Activated CD4-positive, alpha-beta T cell treated with anti-CD3 and anti-CD28 coated beads, Interleukin-2, Interleukin-4, amounts not matched to agents 100 ng/mL and 50 ng/mL, durations not matched to agents 16 hours and 8 hours (primary cell): Measurements from ENCODE around the gene BEX4.
"Not testable (repeated sequence)": the region's sequence is repeated elsewhere in the genome, so short reads cannot be mapped to it uniquely, and the experiment has no call there.

Source experiments
- DNase-seq: peaks from one replicate; pipeline ENCODE4 v3.0.0-alpha.2; 2020; ENCODE audit warnings: low spot score

Gene BEX4, protein sequence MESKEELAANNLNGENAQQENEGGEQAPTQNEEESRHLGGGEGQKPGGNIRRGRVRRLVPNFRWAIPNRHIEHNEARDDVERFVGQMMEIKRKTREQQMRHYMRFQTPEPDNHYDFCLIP

GRCh38 chrX:103214870-103215424 is at the start of gene BEX4:
BEX4 (plus strand) TSS chrX:103215108; CDS start chrX:103216154, 1,046 bp downstream.
- DNase-seq = peak; percentile 64

- no peak for DNase-seq
These were observed 44.7 kb upstream of the BEX4 start for GRCh38 chrX:103170216-103170615.

DNA sequence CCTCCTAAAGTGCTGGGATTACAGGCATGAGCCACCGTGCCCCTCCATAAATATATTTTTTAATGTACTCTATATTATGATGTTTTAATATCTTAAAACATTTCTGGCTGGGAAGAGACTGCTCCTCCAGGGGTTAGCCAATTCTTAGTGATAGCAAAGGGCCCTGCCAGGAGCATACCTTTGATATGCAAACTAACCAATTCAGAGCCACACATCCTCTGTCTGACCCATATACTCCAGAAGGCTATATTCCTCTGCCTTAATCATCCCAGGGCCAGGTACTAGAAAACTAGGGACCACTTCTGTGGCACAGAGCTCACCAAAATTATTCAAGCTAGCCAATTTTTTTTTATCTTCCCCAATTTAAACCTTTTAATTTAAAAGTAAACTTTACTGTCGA is 43.6 kb upstream of the BEX4 start:
- no peak for DNase-seq

DNA sequence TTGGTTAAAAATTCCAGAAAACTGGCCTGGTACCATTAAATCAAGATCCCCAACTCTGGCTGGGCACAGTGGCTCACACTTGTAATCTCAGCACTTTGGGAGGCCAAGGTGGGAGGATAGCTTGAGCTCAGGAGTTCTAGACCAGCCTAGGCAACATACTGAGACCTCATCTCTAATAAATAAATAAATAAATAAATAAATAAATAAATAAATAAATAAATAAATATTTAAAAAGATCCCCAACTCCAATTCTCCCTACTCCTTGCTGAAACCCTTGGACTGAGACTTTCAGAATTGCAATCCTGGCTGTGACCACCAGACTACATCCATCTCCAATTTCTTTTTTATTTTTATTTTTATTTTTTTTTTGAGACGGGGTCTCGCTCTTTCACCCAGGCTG is 39.7 kb upstream of the BEX4 start:
- not testable (repeated sequence) for DNase-seq

DNA sequence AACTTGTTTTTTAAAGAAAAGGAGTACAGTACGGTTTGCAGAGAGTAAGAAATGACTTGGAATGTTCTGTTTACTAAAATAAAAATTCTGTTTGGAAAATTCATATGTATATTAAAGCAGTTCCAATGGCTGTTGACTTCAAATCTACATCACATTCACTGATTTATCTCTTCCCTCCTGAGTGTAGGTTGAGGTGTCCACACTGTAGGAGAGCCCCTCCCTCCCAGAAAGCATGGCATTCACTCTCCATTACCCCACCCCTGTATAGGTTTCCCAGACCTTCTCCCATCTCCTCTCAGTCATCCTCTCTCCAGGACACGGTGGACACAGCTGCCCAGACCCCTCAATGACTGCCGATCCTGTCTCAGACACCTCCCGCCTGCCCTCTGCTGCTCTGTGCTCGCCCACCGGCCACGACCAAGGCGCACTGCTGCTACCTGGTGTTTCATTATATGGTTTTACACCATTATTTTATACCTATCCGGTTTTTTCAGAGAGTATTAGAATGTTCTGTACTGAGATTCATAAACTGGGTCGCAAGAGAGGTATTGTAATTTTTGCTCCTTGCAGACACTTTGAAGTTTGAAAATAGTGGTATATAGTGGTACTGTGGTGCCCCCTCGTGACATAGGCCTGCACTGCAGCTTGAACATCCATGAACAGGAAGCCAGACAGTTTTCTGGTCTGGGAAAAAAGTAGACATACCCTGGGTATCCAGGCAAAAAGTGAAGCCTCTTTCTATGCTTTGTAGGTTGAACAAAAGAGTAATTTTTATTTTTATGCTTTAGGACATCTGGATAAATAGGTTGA is 38.8 kb upstream of the BEX4 start:
- DNase-seq = peak; percentile 57

DNA sequence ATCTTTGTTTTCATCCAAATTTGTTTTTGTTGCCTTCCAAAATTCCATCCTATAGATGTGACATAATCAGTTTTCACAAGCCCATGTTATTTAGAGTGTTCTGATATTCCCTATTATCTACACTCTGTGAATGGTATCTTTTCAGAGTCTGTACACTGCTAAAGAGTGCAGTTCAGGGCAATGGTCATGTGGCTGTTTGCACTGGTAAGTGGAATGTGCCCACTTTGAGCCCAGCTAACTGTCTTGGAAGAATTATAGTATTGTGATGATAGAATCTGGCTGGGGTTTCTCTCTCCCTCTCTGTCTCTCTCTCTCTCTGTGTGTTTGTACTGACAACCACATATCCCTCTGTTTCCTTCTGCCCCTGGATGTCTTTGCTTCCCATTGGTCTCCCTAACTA is 37.4 kb upstream of the BEX4 start:
- no peak for DNase-seq

DNA sequence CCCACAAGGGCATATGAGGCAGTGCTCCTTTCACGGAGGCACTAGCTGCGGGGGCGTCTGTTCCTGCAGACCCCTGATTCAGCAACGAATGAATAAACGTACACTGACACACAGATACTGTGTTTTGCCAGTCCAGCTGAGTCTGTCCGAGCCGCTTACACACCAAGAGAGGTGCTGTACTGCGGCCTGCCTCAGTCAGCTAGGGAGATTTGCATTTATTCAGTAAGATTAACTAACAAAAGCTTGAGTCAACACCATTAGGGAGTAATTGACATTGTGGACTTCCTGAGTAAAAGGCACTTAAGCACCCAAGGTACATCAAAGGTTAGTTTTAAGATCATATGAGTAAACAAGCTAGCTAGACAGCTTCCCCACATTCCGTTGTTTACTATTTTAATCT is 31.0 kb upstream of the BEX4 start:
- no peak for DNase-seq

DNA sequence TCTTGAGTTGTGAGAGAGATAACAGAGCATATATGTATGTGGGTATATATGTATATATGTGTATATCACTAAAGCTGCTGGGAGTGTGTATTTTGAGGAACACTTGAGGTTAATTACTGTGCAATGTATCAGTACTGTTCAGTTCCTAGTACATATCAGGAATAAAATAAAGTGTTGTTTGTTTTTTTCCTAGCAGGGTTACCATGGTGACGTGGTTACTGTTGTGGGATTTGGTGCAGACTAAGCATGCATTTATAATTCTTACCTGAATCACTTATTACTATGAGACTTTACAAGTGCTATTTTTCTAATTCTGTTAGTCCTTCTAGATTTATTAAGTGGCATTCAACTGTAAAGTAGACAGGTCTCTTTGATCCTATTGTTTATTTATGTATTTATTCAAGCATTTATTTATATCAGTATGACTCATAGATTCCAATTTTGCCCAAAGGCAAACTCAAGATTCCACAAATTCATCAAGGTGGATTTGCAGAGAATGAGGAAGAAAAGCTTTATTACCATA is 26.9 kb upstream of the BEX4 start:
- no peak for DNase-seq

DNA sequence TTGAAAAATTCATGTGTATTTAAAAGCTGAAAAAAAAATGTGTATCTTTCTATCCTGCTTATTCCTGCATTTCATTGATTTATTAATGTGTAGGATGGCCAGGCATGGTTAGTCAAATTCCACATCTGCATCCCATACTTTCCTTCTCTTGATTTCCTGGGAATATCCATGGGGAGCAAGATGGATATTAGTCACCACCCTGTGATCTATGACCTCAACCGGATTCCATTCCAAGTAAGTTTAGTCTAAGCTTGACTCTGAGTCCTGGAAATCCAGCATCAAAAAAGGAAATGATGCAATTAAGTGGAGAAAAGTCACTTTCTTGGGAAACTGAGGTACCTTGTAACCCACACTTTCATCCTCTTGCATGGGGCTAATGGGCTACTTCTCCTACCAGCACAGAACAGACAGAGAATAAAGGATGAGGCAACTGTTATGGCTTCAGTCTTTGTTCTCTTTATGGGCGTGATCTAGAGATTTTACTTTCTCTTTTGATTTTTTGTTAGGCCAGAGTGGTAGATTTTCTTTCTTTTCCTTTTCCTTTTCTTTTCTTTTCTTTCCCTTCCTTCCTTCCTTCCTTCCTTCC is 17.1 kb upstream of the BEX4 start:
- no peak for DNase-seq

DNA sequence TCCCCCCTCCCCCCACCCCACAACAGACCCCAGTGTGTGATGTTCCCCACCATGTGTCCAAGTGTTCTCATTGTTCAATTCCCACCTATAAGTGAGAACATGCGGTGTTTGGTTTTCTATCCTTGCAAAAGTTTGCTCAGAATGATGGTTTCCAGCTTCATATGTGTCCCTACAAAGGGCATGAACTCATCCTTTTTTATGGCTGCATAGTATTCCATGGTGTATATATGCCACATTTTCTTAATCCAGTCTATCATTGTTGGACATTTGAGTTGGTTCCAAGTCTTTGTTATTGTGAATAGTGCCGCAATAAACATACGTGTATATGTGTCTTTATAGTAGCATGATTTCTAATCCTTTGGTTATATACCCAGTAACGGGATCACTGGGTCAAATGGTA is 16.2 kb upstream of the BEX4 start:
- not testable (repeated sequence) for DNase-seq

DNA sequence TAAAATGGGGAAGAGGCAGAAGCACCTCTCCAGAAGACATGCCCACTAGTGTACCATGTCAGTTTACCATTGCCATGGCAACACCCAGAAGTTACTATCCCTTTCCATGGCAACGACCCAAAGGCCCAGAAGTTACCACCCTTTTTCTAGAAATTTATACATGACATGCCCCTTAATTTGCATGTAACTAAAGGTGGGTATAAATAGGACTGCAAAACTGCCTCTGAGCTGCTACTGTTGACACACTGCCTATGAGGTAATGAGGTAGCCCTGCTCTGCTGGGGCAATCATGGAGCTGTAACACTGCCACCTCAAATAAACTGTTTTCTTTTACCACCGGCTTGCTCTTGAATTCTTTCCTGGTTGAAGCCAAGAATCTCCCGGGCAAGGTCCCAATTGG is 13.9 kb upstream of the BEX4 start:
- DNase-seq = no peak

DNA sequence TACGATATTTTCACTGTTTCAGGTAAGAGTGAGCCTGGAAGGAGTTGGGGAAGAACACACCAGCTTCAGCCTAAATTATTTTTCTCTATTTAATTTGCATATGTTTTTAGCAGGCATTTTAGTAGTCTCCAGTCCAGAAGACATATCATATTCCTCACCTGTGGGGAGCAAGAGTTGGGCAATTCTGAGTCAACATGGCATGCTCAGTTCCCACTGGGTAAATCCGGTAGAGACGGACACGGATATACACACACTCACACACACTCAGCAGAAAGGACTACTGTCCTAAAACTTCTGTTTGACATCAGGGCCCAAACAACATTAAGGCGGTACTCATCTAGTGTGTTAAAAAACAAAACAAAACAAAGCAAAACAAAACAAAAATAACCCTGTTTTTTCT is 4.9 kb upstream of the BEX4 start:
- DNase-seq = no peak

DNA sequence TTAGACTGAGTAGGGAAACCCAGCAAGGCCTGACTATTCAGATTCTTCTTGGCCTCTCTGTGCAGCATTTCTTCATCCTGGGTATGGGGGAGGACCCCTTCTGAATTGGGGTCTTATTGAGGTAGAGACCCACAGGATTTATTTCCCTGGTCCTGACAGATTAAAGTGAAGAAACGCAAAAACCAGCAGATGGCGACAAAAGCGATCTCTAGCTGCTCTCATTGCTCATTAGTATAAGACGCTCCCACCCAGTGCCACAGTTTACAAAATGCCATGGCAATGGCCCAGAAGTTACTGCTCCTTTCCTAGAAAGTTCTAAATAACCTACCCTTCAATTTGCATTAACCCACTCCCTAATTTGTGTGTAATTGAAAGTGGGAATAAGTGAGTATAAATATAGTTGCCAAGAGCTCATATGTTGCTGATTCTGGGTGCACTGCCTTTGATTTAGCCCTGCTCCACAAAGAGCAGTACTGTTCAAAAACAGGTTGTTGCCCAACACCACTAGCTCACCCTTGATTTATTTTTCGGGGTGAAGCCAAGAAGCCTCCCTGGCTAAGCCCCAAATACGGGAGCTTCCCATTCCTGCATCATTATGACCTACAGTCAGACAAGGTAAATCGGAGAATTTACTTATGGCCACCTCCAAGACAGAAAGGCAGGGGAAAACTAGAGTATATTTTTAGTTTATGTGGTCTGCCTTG is 3.7 kb upstream of the BEX4 start:
- peak; percentile 45 for DNase-seq

GRCh38 chrX:103212749-103213457 is 2.0 kb upstream of the BEX4 start:
- DNase-seq = no peak

GRCh38 chrX:103215425-103215991 is 600 bp downstream of the BEX4 start:
- DNase-seq = no peak

DNA sequence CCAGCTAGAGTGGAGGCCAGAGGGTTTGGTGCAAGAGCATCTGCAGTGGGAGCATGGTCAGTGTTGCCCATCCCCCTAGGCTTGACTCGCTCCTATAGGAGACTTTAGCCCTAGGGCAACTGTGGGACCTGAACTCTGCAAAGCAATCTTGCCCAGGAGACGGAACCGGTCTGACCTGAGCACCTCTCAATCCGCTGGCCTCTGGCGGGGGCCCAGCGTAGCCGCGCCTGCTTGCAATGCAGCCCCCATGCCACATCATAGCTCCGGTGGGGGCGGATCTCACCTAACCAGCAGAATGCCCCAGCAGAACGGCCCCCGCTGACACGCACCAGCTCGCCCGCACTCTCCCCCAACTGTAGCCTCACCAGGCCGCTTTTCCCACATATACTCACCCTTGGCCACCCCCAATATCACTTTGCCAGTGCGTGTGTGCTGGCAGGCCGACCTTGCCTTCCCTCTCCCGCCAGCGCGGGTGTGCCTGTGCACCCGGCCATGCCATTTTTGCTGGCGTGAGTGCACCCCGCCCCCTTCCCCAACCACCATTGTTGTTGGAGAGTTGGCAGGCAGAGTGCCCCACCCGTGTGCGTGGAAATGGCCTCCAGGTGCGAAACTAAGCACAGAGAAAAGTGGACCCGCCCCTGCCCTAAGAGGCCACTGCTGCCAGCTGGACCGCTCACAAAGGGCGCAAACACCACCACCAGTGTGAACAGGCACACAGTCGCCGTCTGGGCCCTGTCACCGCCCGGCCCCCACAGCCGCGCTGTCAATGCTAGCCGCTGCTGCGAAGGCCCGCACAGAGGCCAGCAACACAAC is 5.8 kb downstream of the BEX4 start:
- DNase-seq = no peak

DNA sequence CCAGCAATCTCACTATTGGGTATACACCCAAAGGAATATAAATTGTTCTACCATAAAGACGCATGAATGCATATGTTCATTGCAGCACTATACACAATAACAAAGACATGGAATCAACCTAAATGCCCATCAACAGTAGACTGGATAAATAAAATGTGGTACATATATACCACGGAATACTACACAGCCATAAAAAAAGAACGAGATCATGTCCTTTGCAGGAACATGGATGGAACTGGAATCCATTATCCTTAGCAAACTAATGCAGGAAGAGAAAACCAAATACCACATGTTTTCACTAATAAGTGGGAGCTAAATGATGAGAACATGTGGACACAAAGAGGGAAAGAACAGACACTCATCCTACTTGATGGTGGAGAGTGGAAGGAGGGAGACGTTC is 11.0 kb downstream of the BEX4 start:
- DNase-seq = not testable (repeated sequence)

DNA sequence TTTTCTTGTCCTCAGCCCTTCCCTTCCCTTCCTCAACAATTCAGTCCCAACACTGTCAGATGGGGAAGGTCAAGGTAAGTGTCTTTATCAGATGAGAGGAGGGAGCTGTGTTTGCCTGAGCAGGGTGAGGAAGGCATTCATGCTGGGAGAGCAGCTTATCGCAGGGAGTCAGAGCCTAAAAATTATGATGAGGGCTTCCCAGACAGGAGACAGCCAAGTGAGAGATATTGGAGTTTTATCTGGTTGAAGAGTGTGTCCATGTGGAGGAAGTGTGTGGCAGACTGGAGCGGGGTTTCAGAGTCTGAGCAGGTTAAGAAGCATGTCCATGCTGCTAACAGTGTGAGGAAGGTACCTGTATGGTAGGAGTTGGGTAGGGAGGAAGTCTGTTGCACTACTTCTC is 18.4 kb downstream of the BEX4 start:
- DNase-seq = no peak

GRCh38 chrX:103234869-103235268 is 20.0 kb downstream of the BEX4 start:
- DNase-seq = no peak

DNA sequence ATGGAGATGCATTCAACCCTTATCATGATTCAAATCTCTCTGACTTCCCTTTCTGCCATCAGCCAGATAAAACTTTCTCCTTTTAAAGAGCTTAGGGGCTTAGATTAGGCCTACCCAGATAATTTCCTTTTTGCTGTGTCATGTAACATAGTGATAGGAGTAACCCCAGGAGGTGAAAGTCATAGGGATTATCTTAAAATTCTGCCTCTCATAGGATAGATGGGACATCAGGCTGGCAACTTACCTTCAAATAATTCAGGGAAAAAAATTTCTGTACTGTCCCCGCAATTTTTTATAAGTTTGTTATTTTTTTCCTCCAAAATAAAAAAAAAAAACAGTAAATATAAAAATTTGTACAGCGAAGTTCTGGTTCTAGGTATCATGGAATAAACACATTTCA is 20.7 kb downstream of the BEX4 start:
- not testable (repeated sequence) for DNase-seq

DNA sequence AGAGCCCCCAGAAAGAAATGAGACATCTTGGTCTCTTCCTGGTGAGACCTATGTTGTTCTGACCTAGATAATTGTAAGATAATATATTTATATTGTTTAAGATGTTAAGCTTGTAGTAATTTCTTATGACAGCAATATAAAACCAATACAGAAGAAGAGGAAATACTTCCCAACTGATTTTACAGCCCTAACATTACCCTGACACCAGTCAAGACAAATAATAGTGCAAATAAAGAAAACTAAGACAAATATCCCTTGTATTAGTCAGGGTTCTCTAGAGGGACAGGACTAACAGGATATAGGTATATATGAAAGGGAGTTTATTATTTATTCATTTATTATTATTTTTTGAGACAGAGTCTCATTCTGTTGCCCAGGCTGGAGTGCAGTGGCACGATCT is 21.4 kb downstream of the BEX4 start:
- no peak for DNase-seq
